ENCODE results near the gene LTK. TPM values are rescaled to one million over a fixed set of nuclear protein-coding genes. Genes with fewer than 3 reads are reported as not detected.

Gene LTK
- total and polyA plus RNA-seq, 2 experiments from 2014 or later: 0.14 TPM; not detected in 1

GRCh38 chr15:41521614-41522013 lies 8.0 kb upstream of the LTK start (continued):
- TF ChIP-seq, protein P1, sequence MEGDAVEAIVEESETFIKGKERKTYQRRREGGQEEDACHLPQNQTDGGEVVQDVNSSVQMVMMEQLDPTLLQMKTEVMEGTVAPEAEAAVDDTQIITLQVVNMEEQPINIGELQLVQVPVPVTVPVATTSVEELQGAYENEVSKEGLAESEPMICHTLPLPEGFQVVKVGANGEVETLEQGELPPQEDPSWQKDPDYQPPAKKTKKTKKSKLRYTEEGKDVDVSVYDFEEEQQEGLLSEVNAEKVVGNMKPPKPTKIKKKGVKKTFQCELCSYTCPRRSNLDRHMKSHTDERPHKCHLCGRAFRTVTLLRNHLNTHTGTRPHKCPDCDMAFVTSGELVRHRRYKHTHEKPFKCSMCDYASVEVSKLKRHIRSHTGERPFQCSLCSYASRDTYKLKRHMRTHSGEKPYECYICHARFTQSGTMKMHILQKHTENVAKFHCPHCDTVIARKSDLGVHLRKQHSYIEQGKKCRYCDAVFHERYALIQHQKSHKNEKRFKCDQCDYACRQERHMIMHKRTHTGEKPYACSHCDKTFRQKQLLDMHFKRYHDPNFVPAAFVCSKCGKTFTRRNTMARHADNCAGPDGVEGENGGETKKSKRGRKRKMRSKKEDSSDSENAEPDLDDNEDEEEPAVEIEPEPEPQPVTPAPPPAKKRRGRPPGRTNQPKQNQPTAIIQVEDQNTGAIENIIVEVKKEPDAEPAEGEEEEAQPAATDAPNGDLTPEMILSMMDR (conservative IDR thresholded peaks at IDR 0.05; ENCODE audit: low read depth in 2 of 2): no peak
- TF ChIP-seq NANOG (IDR thresholded peaks at IDR 0.05; ENCODE audit: borderline replicate concordance): no peak

DNA sequence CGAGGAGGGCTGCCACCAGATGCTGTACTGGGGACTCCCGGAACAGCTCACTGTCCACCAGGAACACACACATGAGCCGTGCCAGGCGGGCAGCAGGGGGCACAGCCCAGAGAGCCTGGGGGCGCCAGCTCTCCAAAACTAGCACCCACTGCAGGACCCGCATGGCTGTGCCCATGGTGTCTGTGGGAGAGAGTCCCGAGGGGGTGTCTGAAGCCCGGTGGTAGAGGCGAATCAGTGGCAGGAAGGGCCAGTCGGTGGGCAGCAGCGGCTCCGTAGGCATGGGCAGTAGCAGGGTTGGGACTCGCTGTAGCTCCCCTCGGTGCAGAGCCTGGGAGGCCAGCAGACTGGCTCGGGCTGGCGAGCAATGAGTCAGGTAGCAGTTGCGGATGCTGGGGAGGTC lies 7.0 kb upstream of the LTK start:
- Histone ChIP-seq H3K27me3 (ENCODE audit: insufficient read depth) (no peaks in the 10 kb centered on the region), H3K9me2 (ENCODE audit: insufficient read depth) (no peaks in the 10 kb centered on the region), H3K36me3 (ENCODE audit: insufficient read depth) (no peaks in the 10 kb centered on the region), H3K4me1 (ENCODE audit: insufficient read depth) (no peaks in the 10 kb centered on the region), H2AFZ (no peak overlapping the region), H3F3A (replicated peaks; ENCODE audit: low read depth) (no peaks in the 10 kb centered on the region), H4K20me1 (replicated peaks; ENCODE audit: insufficient read depth) (no peaks in the 10 kb centered on the region; the same call in 1 of the 2 replicates), H3K79me2 (replicated peaks; ENCODE audit: insufficient read depth) (no peaks in the 10 kb centered on the region), H3K4me3 (no peak overlapping the region), H3K27ac (ENCODE audit: low read depth) (no peak overlapping the region), H3K4me2 (no peak overlapping the region)
- no peaks in the 10 kb centered on the region for H3K9me3 Mint-ChIP-seq
- no peaks in the 10 kb centered on the region for H3K4me1 Mint-ChIP-seq
- no peak for DNase-seq (ENCODE audit: low spot score)
- ATAC-seq: no peak
- H3K36me3 Mint-ChIP-seq (ENCODE audit: low read depth): peaks cover 25% of the 10 kb centered on the region
- no peak overlapping the region for H3K27ac Mint-ChIP-seq
- peaks cover 5% of the 10 kb centered on the region for H3K27me3 Mint-ChIP-seq (ENCODE audit: insufficient read depth, low read depth, poor library complexity)
- H3K4me3 Mint-ChIP-seq: no peak overlapping the region
- TF ChIP-seq, protein P1 (conservative IDR thresholded peaks at IDR 0.05; ENCODE audit: low read depth in 2 of 2): no peak
- TF ChIP-seq EZH2 (IDR thresholded peaks at IDR 0.05; ENCODE audit: low read depth, unreplicated experiment): no peak
- no peak for TF ChIP-seq POLR2AphosphoS5 (IDR thresholded peaks at IDR 0.05; ENCODE audit: low read depth)
- TF ChIP-seq JUNB (IDR thresholded peaks at IDR 0.05; ENCODE audit: unreplicated experiment): no peak
- no peak for TF ChIP-seq CREB1 (CRISPR knock-in tag; IDR thresholded peaks at IDR 0.05; ENCODE audit: low read depth)
- no peak for TF ChIP-seq EZH2phosphoT487 (IDR thresholded peaks at IDR 0.05; ENCODE audit: unreplicated experiment)
- TF ChIP-seq, protein P2, sequence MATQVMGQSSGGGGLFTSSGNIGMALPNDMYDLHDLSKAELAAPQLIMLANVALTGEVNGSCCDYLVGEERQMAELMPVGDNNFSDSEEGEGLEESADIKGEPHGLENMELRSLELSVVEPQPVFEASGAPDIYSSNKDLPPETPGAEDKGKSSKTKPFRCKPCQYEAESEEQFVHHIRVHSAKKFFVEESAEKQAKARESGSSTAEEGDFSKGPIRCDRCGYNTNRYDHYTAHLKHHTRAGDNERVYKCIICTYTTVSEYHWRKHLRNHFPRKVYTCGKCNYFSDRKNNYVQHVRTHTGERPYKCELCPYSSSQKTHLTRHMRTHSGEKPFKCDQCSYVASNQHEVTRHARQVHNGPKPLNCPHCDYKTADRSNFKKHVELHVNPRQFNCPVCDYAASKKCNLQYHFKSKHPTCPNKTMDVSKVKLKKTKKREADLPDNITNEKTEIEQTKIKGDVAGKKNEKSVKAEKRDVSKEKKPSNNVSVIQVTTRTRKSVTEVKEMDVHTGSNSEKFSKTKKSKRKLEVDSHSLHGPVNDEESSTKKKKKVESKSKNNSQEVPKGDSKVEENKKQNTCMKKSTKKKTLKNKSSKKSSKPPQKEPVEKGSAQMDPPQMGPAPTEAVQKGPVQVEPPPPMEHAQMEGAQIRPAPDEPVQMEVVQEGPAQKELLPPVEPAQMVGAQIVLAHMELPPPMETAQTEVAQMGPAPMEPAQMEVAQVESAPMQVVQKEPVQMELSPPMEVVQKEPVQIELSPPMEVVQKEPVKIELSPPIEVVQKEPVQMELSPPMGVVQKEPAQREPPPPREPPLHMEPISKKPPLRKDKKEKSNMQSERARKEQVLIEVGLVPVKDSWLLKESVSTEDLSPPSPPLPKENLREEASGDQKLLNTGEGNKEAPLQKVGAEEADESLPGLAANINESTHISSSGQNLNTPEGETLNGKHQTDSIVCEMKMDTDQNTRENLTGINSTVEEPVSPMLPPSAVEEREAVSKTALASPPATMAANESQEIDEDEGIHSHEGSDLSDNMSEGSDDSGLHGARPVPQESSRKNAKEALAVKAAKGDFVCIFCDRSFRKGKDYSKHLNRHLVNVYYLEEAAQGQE (IDR thresholded peaks at IDR 0.05; ENCODE audit: unreplicated experiment): no peak
- no peak for TF ChIP-seq NANOG (IDR thresholded peaks at IDR 0.05; ENCODE audit: borderline replicate concordance)
- TF ChIP-seq, protein P3, sequence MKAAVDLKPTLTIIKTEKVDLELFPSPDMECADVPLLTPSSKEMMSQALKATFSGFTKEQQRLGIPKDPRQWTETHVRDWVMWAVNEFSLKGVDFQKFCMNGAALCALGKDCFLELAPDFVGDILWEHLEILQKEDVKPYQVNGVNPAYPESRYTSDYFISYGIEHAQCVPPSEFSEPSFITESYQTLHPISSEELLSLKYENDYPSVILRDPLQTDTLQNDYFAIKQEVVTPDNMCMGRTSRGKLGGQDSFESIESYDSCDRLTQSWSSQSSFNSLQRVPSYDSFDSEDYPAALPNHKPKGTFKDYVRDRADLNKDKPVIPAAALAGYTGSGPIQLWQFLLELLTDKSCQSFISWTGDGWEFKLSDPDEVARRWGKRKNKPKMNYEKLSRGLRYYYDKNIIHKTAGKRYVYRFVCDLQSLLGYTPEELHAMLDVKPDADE (IDR thresholded peaks at IDR 0.05): no peak
- TF ChIP-seq ZNF331 (CRISPR knock-in tag; IDR thresholded peaks at IDR 0.05; ENCODE audit: low read depth): no peak
